GM21515 (cell line): Measurements from ENCODE around the gene MAML1.
"Not testable (repeated sequence)": the region's sequence is repeated elsewhere in the genome, so short reads cannot be mapped to it uniquely, and the experiment has no call there.

Experiments used
- ATAC-seq: cut with Tn5 transposase; IDR thresholded peaks from one replicate; pipeline ENCODE4 v1.9.1; 2021; ENCODE audit not compliant: unreplicated experiment

The MAML1 gene, protein sequence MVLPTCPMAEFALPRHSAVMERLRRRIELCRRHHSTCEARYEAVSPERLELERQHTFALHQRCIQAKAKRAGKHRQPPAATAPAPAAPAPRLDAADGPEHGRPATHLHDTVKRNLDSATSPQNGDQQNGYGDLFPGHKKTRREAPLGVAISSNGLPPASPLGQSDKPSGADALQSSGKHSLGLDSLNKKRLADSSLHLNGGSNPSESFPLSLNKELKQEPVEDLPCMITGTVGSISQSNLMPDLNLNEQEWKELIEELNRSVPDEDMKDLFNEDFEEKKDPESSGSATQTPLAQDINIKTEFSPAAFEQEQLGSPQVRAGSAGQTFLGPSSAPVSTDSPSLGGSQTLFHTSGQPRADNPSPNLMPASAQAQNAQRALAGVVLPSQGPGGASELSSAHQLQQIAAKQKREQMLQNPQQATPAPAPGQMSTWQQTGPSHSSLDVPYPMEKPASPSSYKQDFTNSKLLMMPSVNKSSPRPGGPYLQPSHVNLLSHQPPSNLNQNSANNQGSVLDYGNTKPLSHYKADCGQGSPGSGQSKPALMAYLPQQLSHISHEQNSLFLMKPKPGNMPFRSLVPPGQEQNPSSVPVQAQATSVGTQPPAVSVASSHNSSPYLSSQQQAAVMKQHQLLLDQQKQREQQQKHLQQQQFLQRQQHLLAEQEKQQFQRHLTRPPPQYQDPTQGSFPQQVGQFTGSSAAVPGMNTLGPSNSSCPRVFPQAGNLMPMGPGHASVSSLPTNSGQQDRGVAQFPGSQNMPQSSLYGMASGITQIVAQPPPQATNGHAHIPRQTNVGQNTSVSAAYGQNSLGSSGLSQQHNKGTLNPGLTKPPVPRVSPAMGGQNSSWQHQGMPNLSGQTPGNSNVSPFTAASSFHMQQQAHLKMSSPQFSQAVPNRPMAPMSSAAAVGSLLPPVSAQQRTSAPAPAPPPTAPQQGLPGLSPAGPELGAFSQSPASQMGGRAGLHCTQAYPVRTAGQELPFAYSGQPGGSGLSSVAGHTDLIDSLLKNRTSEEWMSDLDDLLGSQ

DNA sequence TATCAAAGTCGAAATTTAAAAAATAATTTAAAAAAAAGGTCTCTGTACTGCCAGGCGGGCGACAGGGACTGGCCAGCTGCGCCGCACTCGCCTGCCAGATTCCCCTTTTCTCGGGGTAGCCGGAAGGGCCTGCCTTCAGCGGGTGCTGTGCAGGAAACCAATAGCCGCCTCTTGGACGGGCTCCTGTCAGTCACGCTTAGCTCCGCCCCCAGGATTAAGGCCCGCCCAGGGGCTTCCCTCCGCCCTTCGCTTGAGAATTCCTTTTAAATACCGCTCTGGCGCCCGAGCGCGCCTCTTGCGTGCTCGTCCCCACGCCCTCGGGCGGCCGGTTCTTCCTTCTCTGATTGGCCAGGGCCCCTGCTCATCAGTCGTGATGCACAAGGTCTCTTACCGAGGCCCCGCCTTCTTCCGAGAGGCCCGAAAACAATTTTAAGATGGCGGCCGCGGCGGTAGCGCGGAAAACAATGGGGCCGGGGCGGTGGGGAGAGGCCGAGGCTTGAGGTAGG, at the start of gene MAML1:
MAML1 (plus strand) TSS at position 411 of the 506 bp plus-strand sequence. CDS start 291 bp downstream, outside the sequence.
- ATAC-seq = peak; percentile 96

DNA sequence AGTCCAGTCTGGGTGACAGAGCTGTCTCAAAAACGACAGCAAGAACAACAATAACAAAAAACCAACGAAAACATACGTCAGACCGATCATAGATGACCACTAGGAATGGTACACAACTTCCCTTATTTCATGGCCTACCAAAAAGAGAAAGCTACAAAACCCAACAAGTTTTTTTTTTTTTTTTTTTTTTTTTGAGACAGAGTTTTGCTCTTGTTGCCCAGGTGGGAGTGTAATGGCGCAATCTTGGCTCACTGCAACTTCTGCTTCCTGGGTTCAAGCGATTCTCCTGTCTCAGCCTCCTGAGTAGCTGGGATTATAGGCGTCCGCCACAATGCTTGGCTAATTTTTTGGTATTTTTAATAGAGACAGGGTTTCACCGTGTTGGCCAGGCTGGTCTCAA, 43.4 kb upstream of the MAML1 start:
- ATAC-seq = not testable (repeated sequence)

DNA sequence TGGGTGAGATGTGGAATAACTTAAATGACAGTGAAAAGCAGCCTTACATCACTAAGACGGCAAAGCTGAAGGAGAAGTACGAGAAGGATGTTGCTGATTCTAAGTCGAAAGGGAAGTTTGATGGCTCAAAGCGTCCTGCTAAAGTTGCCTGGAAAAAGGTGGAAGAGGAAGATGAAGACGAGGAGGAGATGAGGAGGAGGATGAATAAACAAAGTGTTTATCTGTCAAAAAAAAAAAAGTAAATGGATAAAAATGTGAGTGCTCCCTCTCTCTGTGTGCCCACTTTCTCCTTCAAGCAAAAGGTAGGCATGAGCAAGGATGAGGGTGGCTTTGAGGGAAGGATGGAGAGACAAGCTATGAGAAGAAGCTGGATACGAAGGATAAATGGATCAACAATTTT, 38.1 kb upstream of the MAML1 start:
- no peak for ATAC-seq

DNA sequence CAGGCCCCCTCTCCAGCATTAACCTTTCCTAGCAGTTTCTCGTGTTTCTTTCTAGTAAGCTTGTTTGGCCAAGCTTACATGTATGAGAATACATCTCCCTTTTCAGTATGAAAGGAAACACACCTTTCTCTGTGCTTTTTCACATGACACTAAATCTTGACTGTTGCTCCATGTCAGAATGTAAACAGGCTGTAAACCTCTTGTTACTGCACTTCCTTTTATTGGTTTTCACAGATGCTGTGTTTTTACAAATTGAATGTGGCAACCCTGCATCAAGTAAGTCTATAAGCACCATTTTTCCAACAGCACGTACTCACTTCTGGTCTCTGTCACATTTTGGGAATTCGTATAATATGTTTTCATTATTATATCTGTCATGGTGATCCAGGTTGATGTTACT, 36.0 kb upstream of the MAML1 start:
- no peak for ATAC-seq

DNA sequence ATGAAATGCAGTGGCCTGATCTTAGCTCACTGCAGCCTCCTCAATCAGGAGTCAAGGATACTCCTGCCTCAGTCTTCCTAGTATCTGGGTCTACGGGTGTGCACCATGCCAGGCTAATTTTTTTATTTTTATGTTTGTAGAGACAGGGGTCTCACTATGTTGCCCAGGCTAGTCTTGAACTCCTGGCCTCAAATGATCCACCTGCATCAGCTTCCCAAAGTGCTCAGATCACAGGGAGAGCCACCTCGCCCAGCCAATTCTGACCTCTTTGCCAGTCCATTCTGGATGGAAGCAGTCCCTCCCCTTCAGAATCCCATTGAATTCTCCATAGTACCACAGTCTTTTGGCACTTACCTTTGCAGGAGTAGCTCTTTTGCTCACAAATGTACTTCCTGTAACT, 35.5 kb upstream of the MAML1 start:
- ATAC-seq = no peak

DNA sequence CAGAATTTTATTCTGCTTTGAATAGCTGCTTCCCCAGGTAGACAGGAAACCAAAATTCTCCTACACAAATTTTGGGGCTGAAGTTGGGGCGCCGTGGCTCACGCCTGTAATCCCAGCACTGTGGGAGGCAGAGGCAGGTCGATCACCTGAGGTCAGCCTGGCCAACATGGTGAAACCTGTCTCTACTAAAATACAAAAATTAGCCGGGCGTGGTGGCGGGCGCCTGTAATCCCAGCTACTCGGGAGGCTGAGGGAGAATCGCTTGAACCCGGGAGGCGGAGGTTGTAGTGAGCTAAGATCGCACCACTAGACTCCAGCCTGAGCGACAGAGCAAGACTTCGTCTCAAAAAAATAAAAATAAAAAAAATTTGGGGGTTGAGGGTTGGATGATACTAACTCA, 35.1 kb upstream of the MAML1 start:
- ATAC-seq = not testable (repeated sequence)

DNA sequence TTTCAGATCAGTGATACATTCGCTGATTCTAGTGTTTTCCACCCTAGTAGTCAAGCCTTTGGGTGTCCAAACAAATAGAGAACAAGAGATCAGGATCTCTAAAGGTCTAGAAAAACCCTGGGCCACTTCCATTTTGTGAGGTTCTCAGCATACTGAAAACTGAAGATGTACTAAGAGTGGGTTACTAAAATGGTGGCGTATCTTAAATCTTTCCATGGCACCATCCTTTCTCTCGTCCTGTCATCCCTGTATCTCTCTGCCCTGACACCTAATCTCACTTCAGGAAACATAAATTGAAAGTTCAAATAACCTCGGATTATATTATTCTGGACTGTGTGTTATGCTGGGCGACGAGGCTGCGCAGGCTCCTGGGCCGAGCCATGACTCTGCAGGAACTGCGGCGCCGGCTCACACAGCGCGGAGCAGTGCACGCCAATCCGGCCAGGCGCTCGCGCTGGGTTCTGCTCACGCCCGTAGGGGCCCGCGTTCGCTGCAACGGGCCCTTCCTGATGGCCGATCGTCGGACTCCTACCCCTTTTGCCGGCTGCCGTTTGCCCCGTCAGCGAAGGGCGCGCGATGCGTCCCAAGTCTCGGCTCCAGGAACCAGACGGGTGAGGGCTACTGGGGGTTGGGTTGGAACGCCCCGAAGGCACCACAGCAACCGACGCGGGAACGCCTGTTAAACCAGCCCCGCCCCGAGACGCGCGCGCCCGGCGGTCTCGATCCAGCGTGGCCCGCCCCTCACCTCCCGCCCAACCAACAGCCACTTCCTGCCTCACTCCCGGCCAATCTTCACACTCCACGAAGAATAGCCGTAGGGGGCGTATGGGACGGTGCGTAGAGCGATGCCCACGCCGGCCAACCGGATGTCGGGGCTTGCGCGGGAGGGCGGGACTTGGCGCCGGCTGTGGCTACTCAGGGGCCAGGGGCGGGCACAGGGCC, 34.4 kb upstream of the MAML1 start:
- peak; percentile 91 for ATAC-seq

DNA sequence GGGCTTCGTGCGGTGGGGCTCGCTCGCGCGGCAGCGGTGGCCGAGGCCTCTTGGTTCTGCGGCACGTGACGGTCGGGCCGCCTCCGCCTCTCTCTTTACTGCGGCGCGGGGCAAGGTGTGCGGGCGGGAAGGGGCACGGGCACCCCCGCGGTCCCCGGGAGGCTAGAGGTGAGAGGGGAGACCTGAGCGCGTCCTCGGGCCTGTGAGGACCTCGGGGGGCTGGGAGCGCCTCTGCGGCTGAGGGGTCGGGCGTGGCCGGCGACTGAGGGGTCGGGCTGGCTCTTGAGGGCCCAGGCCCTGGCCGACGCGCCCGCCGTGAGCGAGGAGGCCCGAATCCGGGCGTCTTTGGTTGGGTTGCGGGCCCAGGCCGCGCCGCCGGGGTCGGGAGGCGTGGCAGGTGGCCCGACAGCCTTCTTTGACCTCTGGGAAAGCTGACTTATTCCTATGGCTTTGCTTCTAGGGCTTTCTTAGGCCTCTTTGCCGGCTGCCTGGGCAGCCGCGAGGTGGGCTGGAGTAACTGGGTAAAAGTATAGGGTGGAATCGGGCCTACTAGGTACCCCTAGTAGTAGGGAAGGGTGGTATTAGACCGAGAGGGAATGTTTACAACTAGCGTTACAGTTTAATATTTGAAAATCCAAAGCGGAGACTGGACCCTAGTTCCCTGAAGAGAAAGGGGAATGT, 33.5 kb upstream of the MAML1 start, which contains the start of gene CANX:
CANX (plus strand) TSS at position 33 of the 681 bp plus-strand sequence. CDS start 6,715 bp downstream, outside the sequence.
- peak; percentile 2 for ATAC-seq

DNA sequence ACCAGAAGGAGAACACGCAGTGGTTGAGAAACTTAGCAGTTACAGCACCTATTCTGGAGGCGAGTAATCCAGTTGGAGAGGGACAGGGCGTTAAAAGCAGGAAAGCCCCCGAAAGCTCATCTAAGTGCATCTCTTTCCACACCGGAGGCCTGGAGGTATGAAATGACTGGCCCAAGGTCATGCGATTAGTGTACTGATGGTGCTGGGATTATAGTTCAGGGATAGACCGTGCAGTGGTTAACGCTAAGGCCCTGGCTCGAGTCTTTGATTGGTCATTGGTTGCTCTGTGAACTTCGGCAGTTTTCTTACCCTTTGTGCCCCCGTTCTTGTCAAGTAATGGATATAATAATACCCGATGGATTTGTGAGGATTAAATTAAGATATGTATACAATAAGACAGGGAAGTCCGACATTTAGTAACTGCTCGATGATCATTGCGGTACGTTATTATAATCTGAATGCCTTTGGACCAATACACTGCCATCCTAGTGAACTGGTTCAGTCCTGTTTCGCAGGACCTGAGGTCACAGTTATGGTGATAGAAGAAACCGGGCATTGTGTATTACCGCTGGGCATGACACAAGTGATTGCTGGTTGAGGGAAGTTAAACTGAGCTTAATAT, 32.9 kb upstream of the MAML1 start:
- no peak for ATAC-seq

DNA sequence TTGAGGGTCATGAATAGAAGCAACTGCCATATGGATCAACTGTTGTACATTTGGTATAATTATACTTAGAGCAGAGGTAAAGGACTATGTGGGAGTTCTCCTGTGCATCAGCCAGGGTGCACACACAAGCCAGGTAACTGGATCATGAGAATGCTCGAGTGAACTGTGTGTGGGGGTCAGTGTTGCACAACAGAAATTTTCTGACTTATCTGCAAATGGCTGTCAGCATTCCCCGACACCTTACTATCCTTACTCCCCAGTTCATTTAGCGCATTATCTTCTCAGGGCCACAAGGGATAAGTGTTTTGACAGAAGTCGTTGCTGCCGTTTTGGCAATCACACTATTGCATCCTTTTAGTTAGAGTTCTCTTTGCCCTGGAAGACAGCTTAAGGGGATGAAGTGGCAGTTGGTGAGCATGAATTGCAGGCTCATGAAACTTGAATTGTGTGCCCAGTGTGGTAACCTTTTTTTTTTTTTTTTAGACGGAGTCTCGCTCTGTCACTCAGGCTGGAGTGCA, 32.2 kb upstream of the MAML1 start:
- no peak for ATAC-seq

DNA sequence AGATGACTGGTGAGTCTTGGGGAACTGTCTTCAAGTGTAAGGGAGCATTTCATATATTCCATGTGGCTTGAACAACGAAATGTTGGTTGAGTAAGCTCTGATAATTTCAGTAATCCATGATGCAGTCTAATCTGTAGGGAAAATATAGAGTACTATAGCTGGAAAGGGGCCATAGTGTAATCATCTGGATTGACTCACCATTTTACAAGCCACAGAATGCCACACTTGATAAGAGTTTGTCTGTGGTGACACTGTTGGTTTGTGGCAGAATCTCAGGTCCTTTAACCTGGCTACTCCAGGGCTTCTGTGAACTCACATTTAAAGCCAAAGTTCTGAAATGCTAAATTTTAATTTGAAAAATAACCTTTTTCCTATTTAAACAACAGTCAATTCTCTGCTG, 16.3 kb upstream of the MAML1 start:
- ATAC-seq = no peak

DNA sequence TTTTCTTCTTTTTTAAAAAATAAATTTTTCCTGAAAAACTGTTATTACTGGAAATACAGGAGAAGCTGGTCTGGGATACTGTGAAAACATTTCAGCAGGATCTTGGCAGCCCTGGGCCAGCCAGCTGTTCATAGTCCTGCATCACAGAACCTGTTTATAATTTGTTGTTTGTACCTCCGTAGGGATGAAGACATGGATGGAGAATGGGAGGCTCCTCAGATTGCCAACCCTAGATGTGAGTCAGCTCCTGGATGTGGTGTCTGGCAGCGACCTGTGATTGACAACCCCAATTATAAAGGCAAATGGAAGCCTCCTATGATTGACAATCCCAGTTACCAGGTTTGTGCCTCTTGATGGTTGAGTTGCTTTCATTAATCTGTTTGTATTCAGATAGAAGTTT, 12.4 kb upstream of the MAML1 start:
- no peak for ATAC-seq

DNA sequence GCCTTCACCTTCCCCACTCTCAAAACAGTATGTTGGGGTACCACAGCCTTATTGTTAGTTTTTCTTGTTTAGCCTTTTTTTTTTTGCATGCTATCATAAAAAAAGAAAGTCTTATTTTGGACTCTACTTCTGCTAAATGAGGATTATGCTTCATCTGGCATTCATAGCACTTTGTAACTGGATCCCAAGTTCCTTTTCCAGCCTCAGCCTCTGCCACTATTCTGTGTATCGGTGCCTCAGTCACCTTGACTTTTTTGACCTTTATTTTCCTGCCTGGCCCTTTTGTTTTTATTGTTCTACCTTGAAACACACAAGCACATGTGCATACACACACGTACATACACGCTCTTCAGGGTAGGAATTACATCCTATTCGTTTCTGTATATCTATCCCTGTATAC, 8.5 kb upstream of the MAML1 start:
- ATAC-seq = no peak

DNA sequence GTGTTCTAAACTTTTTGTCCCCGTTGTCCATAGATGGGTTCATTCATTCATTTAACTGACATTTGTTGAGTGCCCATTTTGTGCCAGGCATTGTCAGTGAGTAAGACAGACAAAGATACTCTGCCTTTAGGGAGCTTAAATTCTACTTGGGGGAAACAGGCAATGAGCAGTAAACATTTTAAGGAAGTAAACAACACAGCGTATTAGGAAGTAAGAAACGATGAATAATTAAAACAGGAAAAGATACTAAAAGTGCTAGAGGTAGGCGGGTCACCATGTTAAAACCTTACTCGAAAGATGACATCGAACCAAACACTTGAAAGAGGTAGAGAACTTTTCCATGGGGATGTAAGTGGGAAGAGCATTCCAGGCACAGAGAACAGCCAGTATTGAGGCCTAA, 5.5 kb upstream of the MAML1 start:
- no peak for ATAC-seq

DNA sequence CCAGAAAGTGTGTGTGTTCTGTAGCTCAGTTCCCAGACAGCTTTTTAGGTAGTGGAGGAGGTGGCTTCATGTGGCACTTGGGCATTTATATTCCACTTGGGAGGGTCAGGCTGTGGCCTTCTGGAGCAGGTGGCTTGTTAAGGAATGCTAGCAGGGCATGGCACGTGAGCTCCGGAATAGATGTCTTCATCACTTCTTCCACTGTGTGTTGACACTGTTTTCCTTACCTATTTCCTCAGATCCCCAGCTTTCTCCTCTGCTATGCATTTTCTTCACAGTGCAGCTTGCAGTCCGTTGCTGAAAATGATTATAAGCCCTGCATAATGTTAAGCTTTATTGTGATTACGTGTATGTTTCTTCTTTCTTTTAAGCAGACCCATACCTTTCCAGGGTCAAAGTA, 3.3 kb upstream of the MAML1 start:
- no peak for ATAC-seq

DNA sequence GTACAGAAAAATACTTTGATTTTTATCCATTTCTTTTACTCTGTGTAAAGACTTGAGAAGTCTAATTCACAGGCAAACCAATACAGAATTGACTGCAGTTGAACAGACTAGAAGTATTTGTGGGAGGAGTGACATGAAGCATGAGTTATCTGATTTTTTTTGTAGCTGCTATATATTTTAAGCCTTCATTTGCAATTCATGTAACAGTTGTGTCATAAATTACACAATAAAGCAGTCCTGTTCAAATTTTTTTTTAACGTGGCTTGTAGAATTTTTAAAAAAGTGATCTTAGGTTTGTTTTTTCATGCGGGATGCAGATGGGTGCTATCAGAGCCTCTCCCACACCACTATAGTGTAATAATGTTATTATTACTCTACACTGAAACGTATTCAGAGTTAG, 2.9 kb upstream of the MAML1 start:
- no peak for ATAC-seq

DNA sequence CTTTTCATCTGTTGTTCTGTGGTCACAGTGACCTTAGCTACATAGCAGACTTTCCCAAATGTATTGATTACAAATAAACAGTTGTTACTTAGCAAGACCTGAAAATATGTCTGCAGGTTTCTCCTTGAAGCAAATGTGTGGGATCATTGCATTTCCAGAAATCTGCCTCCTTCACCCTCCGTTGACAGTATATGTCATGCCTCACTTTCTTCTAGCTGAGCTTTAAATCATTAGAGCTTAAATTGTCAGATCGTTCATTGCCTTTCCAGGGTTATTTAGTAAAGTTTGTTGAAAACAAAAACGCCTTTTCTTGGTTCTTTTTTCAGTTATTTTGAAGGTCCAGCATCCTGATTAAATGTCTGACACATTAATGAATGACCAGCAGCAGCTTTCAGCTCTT, 2.3 kb upstream of the MAML1 start:
- ATAC-seq = no peak

DNA sequence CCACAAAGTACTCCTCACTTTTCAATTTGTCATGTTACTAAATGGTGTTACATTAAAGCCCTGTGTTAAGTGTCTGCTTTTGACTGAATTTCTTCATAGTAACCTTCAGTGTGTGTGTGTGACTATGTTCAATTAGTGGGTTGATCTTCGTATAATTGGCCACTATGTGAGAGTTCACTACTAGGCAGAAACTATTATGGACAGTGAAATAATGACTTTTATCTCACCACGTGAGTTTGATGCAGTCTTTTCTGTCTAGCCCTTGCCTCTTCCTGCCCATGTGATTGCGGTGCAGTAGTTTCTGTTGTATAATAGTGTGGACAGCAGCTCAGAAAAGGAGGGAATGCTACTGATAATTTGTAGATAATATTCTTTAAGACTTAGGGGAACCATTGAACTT, 1.8 kb upstream of the MAML1 start:
- no peak for ATAC-seq

DNA sequence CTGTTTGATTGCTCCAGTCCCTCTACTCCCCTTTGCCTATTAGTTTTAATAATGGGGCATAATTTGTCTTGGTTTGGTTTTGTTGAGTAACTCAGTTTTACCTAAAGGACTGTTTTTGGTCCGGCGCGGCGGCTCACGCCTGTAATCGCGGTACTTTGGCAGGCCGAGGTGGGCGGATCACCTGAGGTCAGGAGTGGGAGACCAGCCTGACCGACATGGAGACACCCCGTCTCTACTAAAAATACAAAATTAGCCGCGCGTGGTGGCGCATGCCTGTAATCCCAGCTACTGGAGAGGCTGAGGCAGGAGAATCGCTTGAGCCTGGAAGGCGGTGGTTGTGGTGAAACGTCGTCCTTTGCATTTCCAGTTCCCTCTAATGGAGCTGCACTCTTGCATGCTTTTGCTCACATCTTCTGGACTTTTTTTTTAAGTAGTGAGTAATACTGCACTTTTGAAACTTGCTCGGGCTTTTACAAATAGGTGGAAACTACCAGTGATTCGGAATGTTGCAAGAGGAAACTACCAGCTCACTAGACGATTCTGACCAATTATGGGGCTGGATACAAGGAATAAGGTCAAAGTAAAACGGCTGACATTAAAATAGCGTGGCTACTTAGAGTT, 721 bp upstream of the MAML1 start:
- ATAC-seq = peak; percentile 5
